Epithelial cell of proximal tubule (primary cell): ENCODE data around the gene GATAD1. TPM values are rescaled to one million over a fixed set of nuclear protein-coding genes. Genes with fewer than 3 reads are reported as not detected.

Experiments
- DNase-seq: peaks from one replicate; pipeline ENCODE4 v3.0.0-alpha.2; 2011; ENCODE audit warnings: low read depth
- H3K4me3 ChIP-seq: 2 replicates; pipeline ENCODE4 v1.5.1; 2011; ENCODE audit warnings: low read depth, mild to moderate bottlenecking, low read length
- total RNA-seq: library from RNA; depleted of rRNA; stranded (reverse); fragments of >200 nt; gene quantifications from 2 replicates; pipeline ENCODE4 v1.2.3, GENCODE V29; 2015
- TF ChIP-seq, protein P1 (sequence below): conservative IDR thresholded peaks from 2 replicates; pipeline ENCODE4 v1.5.1; 2012; ENCODE audit warnings: low read depth, mild to moderate bottlenecking, low read length

GATAD1 gene
- total RNA-seq, 1 donor from 2014 or later = 23.2 TPM

DNA sequence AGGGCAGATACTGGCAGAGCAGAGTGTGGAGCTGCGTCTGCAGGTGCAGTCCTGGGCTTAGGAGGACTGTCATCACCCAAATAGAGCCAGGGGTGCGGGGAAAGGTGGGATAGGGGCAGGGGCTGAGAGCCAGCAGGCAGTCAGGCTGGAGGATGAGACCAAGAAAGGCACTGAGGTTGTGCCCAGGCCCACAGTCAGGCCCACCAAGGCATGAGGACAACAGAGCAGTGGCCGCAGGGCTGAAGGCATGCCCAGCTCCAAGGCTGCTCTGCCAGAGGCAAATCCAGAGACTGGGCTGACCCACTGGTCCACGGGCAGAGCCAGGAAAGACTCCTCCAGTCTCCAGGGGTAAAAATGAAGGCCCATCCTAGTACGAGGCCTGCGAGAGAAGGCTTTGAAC, 24.4 kb upstream of the GATAD1 start:
- no peak overlapping the region for H3K4me3 ChIP-seq
- no peak for DNase-seq
- TF ChIP-seq, protein P1, sequence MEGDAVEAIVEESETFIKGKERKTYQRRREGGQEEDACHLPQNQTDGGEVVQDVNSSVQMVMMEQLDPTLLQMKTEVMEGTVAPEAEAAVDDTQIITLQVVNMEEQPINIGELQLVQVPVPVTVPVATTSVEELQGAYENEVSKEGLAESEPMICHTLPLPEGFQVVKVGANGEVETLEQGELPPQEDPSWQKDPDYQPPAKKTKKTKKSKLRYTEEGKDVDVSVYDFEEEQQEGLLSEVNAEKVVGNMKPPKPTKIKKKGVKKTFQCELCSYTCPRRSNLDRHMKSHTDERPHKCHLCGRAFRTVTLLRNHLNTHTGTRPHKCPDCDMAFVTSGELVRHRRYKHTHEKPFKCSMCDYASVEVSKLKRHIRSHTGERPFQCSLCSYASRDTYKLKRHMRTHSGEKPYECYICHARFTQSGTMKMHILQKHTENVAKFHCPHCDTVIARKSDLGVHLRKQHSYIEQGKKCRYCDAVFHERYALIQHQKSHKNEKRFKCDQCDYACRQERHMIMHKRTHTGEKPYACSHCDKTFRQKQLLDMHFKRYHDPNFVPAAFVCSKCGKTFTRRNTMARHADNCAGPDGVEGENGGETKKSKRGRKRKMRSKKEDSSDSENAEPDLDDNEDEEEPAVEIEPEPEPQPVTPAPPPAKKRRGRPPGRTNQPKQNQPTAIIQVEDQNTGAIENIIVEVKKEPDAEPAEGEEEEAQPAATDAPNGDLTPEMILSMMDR = no peak

DNA sequence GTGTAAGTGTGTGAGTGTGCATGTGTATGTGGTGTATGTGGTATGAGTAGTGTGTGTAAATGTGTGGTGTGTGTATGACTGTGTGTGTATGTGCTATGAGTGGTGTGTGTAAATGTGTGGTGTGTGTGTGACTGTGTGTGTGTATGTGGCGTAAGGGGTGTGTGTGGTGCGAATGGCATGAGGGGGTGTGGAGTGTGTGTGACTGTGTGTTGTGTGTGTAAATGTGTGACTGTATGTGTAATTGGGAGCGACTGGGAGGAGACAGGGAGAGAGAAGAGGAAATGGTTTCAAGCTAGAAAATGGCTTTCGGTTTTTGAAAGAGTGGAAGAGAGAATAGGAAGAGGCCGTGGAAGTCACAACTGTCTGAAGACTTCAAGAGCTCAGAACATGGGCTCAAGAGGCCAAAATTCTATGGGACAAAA, 23.6 kb upstream of the GATAD1 start:
- DNase-seq = no peak
- TF ChIP-seq, protein P1 = no peak
- no peak overlapping the region for H3K4me3 ChIP-seq

DNA sequence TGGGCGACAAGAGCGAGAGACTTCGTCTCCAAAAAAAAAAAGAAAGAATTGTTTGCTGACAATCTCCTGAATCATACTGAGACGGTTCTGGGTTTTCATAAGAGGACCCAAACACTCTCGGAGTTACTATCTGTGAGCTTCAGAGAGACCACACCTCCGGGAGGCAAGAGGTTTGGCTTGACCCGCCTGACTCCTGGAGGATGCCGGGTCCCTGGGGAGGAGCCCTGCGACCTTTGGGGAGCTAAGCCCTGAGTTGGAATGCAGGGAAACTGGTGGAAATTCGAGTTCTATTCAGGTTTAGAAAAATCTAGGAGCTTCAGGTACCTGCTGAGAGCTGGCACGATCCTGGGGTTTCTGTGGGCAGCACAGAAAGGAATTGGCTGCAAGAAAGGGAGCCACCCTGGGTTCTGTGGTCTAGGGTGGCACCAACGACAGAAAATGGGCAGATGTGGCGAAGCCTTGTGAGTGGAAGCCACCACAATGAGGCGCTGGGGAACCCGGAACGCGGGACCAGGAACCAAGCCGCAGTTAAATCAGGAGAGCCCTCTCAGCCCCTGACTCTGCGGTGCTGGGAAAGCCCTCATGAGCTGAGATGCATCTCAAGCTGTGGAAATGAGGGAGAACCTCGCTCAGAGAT, 21.9 kb upstream of the GATAD1 start:
- DNase-seq = no peak
- TF ChIP-seq, protein P1 = no peak
- no peak overlapping the region for H3K4me3 ChIP-seq

DNA sequence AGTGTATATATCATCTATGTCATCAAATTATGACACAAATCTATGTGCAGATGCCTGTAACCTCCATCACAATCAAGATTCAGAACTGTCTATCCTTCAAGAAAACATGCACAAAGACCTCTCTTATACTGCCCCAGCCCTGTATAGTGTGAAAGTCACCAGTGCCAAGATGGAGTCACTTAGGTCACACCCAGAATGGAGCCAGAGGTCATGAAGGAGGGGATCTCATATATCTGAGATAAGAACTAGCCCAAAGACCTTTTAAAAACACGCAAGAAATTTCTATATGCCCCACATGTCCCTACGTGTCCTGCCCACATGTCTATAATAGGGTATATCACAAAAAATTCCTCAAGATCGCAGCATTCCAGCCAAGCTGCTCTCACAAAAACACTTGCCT, 20.1 kb upstream of the GATAD1 start:
- TF ChIP-seq, protein P1 = no peak
- H3K4me3 ChIP-seq = no peak overlapping the region
- DNase-seq = no peak

DNA sequence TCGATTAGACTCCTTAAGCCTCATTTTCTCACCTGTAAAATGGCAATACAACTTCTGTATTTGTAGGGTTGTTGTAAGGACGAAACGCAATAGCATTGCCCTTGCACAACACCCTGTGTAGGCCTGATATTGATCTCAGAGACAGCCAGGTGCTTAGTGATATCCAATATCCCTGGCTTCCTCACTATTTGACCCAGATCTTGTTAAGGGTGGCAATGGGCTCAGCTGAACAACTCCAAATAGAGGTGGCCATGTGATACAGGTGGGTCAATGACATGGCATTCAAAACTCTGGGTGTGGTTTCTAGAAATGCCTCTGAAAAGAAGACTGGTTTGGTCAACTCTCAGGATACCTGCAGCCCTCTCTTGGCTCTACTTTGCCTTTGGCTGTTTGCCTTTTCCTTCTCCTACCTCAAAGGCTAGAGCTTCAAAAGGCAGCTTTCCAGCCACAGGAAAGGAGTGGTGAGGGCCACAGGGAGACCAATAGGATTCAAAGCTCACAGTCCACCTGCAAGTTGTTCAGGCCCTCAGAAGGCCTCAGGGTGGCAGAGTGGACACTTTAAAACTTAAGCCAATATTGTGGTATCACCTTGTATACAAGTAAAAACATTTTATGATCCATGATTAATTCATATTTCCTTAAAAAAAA, 14.9 kb upstream of the GATAD1 start:
- H3K4me3 ChIP-seq = no peak overlapping the region
- TF ChIP-seq, protein P1 = no peak
- no peak for DNase-seq

DNA sequence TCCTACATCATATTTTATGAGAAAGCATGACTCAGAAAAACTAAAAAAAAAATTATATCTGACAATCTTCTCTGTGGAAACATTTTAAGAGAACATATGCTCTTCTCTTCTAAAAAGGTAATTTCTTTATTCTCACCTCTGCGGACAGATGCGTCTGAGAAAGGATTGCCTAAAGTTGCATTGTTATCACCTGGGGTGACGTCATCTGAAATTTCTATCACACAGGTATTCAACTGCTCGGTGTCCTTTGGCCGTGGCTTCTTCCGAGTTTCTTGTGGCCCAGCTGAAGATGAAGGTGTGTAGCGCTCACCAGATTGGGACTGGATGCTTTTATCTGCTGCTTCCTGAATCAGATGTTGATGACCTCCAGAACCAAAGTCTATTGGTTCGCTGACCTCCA, 14.3 kb upstream of the GATAD1 start:
- DNase-seq = no peak
- TF ChIP-seq, protein P1 = no peak
- H3K4me3 ChIP-seq = no peak overlapping the region

DNA sequence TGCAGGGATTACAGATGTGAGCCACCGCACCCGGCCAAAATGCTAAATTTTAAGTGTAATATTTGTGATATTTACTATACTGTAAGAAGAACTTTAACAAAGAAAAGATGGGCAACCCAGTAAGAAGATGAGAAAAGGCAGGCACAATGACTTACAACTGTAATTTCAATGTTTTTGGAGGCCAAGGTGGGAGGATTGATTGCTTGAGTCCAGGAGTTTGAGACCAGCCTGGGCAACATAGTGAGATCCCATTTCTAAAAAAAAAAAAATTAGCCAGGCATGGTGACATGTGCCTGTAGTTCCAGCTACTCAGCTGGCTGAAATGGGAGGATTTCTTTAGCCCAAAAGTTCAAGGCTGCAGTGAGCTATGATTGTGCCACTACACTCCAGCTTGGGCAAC, 11.7 kb upstream of the GATAD1 start:
- TF ChIP-seq, protein P1 = no peak
- no peak for DNase-seq
- no peak overlapping the region for H3K4me3 ChIP-seq
